Astrocyte of the cerebellum (primary cell): ENCODE data around the gene TICAM2.

Source experiments
- DNase-seq: peaks from one replicate; pipeline ENCODE4 v3.0.0-alpha.2; 2011; ENCODE audit warnings: low read depth
- H3K4me3 ChIP-seq: 2 replicates; pipeline ENCODE4 v1.5.1; 2011; ENCODE audit warnings: mild to moderate bottlenecking, low read depth, low read length, moderate library complexity
- in situ Hi-C: cut with HindIII; loops from 2 replicates; pipeline ENCODE4 v1.10.0; 2017; ENCODE audit warnings: low sequenced_read_pairs
- TF ChIP-seq, protein P1 (sequence below): IDR thresholded peaks from 2 replicates; pipeline ENCODE4 v1.5.1; 2012; ENCODE audit warnings: low read length, low read depth, moderate library complexity, mild to moderate bottlenecking; ENCODE audit errors: missing control alignments

The TICAM2 gene

GRCh38 chr5:115640274-115640673 is 38.0 kb upstream of the TICAM2 start:
- TF ChIP-seq, protein P1, sequence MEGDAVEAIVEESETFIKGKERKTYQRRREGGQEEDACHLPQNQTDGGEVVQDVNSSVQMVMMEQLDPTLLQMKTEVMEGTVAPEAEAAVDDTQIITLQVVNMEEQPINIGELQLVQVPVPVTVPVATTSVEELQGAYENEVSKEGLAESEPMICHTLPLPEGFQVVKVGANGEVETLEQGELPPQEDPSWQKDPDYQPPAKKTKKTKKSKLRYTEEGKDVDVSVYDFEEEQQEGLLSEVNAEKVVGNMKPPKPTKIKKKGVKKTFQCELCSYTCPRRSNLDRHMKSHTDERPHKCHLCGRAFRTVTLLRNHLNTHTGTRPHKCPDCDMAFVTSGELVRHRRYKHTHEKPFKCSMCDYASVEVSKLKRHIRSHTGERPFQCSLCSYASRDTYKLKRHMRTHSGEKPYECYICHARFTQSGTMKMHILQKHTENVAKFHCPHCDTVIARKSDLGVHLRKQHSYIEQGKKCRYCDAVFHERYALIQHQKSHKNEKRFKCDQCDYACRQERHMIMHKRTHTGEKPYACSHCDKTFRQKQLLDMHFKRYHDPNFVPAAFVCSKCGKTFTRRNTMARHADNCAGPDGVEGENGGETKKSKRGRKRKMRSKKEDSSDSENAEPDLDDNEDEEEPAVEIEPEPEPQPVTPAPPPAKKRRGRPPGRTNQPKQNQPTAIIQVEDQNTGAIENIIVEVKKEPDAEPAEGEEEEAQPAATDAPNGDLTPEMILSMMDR, result no peak
- in situ Hi-C loops, result no loop called here
- H3K4me3 ChIP-seq, result no peak overlapping the region
- DNase-seq, result no peak

GRCh38 chr5:115639377-115639776 is 37.1 kb upstream of the TICAM2 start:
- H3K4me3 ChIP-seq, result no peak overlapping the region
- DNase-seq, result no peak
- in situ Hi-C loops, result no loop called here
- TF ChIP-seq, protein P1, result no peak

DNA sequence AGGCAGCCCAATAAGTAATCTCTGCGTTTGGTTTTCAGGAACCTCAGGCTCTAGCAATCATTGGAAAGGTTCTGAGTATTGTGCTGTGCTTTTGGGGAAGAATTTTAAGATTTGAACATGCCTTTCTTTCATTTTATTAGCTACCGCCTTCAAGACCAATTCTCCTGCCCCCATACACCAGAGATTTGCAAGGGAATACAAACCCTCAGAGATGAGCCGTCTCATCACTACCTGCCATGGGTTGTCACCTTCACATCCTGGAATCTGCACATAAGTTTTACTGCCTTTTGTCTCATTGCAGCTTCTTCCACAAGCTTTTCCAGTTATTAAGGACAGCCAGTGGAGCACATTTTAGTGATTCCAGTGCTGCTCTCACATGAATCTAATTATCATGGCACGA is 35.2 kb upstream of the TICAM2 start:
- TF ChIP-seq, protein P1, result no peak
- no peak for DNase-seq
- in situ Hi-C loops, result no loop called here
- H3K4me3 ChIP-seq, result no peak overlapping the region

- TF ChIP-seq, protein P1, result no peak
- in situ Hi-C loops, result no loop called here
- no peak for DNase-seq
- no peak overlapping the region for H3K4me3 ChIP-seq
Observed at GRCh38 chr5:115636008-115636407, 33.7 kb upstream of the TICAM2 start.

DNA sequence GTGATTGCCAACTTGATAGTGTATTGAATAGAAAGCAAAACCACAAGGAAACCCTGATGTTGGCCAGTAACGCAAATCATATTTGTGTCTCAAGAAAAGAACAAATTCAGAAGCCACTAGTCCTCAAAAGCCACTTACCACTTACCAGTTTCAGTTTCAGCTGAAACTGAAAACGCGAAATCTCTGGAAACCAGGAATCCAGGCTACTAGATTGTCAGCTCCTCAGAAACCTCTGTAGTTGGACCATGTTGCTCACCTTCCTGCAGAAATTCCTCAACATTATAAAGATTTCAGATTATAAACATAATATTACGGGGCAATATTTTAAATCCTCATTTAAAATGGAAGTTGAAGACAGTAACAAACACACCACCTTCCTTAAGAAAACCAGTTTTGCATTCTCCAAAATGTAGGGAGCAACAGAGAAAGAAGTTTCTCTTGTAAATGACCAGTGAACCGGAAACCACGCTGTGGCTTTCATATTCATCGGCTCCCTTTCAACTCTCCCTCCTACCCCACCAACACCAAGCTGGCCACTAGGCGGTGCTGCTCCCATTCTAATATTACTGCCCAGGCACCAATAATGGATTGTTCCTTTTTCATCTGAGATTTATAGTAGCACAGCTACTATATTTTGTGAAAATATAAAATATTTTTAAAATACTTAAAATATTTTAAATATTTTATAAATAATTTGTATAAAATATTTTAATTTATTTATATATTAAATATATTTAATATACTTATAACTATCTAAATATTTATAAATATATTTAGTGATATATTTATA is 32.3 kb upstream of the TICAM2 start:
- DNase-seq, result peak; percentile 77
- H3K4me3 ChIP-seq, result peak overlapping the region; percentile 26
- TF ChIP-seq, protein P1, result peak; percentile 93
- in situ Hi-C loops, result no loop called here

DNA sequence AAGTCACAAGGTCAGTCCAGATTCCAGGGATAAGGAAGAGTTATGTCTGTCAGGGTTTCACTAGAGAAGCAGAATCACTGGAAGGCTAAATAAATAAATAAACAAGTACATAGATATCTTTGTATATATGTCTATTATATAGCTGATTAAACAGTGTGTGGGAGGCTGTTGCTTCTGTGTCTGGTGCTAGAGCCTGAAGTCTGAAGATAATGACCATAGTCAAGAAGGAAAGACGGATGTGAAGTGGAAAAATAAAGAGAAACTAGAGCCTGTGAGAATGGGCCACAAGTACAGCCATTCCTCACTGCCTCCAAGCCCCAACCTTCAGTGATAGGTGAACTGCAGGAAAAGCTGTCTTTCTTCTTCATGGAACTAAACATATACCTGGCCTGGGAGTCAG is 27.6 kb upstream of the TICAM2 start:
- no peak overlapping the region for H3K4me3 ChIP-seq
- TF ChIP-seq, protein P1, result no peak
- in situ Hi-C loops, result no loop called here
- no peak for DNase-seq
